ENCODE results near the gene IGFBP2. TPM values are rescaled to one million over a fixed set of nuclear protein-coding genes. Genes with fewer than 3 reads are reported as not detected.

Gene IGFBP2
- total and polyA plus RNA-seq, 8 donors, result 106 to 636 (median 296) TPM

GRCh38 chr2:216678813-216679657, 45.8 kb downstream of the IGFBP2 start:
- Histone ChIP-seq H3K27me3 (no peaks in the 10 kb centered on the region), H3K9me3 (no peaks in the 10 kb centered on the region), H3K4me3 (no peak overlapping the region), H3K36me3 (peaks cover 35 to 87% (median 58%) of the 10 kb centered on the region in 4 donors), H3K4me1 (peaks cover 30 to 51% (median 45%) of the 10 kb centered on the region in 4 donors), H3K27ac (peak overlapping the region in 4 of 5 donors; percentile 69 to 90 (median 73))
- WGBS, 5 donors, result 76 to 88% (median 85%) methylated on average over 16 to 21 of the region's 21 CpGs
- TF ChIP-seq EP300 (IDR thresholded peaks at IDR 0.05), result no peak
- no peak for TF ChIP-seq CTCF (IDR thresholded peaks at IDR 0.05)
- no peak for TF ChIP-seq POLR2AphosphoS5 (IDR thresholded peaks at IDR 0.05)
- TF ChIP-seq POLR2A (IDR thresholded peaks at IDR 0.05), result no peak
- no peak for DNase-seq
- intact Hi-C loops (cut with DNase I; ENCODE audit: low total_unique reads), result no loop called here

GRCh38 chr2:216679658-216680024, 46.4 kb downstream of the IGFBP2 start:
- no peak for TF ChIP-seq POLR2AphosphoS5 (IDR thresholded peaks at IDR 0.05)
- TF ChIP-seq CTCF (IDR thresholded peaks at IDR 0.05), result no peak
- TF ChIP-seq EP300 (IDR thresholded peaks at IDR 0.05), result no peak
- TF ChIP-seq POLR2A (IDR thresholded peaks at IDR 0.05), result no peak
- peak overlapping the region in 4 of 5 donors; percentile 69 to 90 (median 73) for H3K27ac ChIP-seq
- no peaks in the 10 kb centered on the region for H3K9me3 ChIP-seq
- H3K27me3 ChIP-seq, result no peaks in the 10 kb centered on the region
- DNase-seq, result peak in 1 of 2 donors; percentile 65
- WGBS, 5 donors, result 59 to 74% (median 65%) methylated on average over 14 of the region's 14 CpGs
- peaks cover 30 to 87% (median 52%) of the 10 kb centered on the region in 4 donors for H3K36me3 ChIP-seq
- peaks cover 36 to 57% (median 51%) of the 10 kb centered on the region in 4 donors for H3K4me1 ChIP-seq
- H3K4me3 ChIP-seq, result no peak overlapping the region
- intact Hi-C loops (cut with DNase I; ENCODE audit: low total_unique reads), result loop anchor here (10.0 kb wide), 2 partner anchors 835 to 1035 kb away; no protein-coding TSS in a partner anchor

GRCh38 chr2:216680951-216681629, 47.9 kb downstream of the IGFBP2 start:
- Histone ChIP-seq H3K27me3 (no peaks in the 10 kb centered on the region), H3K4me1 (peaks cover 43 to 71% (median 65%) of the 10 kb centered on the region in 4 donors), H3K27ac (peak overlapping the region in 4 of 5 donors; percentile 69 to 90 (median 73)), H3K36me3 (peaks cover 23 to 82% (median 39%) of the 10 kb centered on the region in 4 donors), H3K4me3 (no peak overlapping the region), H3K9me3 (no peaks in the 10 kb centered on the region)
- WGBS, 5 donors, result 52 to 68% (median 57%) methylated on average over 10 of the region's 10 CpGs
- TF ChIP-seq POLR2A (IDR thresholded peaks at IDR 0.05) (no peak), EP300 (IDR thresholded peaks at IDR 0.05) (no peak), POLR2AphosphoS5 (IDR thresholded peaks at IDR 0.05) (no peak), CTCF (IDR thresholded peaks at IDR 0.05) (no peak)
- DNase-seq, result peak in 1 of 2 donors; percentile 16
- intact Hi-C loops (cut with DNase I; ENCODE audit: low total_unique reads), result loop anchor here (10.0 kb wide), 2 partner anchors 834 to 1034 kb away; no protein-coding TSS in a partner anchor

- Histone ChIP-seq H3K4me3 (no peak overlapping the region), H3K27me3 (no peaks in the 10 kb centered on the region), H3K36me3 (peaks cover 18 to 78% (median 35%) of the 10 kb centered on the region in 4 donors), H3K9me3 (no peaks in the 10 kb centered on the region), H3K27ac (peak overlapping the region in 4 of 5 donors; percentile 69 to 90 (median 73)), H3K4me1 (peaks cover 43 to 77% (median 70%) of the 10 kb centered on the region in 4 donors)
- intact Hi-C loops (cut with DNase I; ENCODE audit: low total_unique reads), result loop anchor here (10.0 kb wide), 2 partner anchors 833 to 1033 kb away; no protein-coding TSS in a partner anchor
- 26 to 52% (median 32%) methylated on average over 2 of the region's 2 CpGs for WGBS, 5 donors
- TF ChIP-seq POLR2AphosphoS5 (IDR thresholded peaks at IDR 0.05) (no peak), POLR2A (IDR thresholded peaks at IDR 0.05) (no peak), CTCF (IDR thresholded peaks at IDR 0.05) (no peak), EP300 (IDR thresholded peaks at IDR 0.05) (no peak)
- peak in 1 of 2 donors; percentile 7 for DNase-seq
These were observed 48.5 kb downstream of the IGFBP2 start for GRCh38 chr2:216681683-216682082.

Data from stomach (tissue), 9 donors.